HFFc6 (cell line): ENCODE results near the gene SIRPB1. TPM values are rescaled to one million over a fixed set of nuclear protein-coding genes. Genes with fewer than 3 reads are reported as not detected.
"Not testable (repeated sequence)": the region's sequence is repeated elsewhere in the genome, so short reads cannot be mapped to it uniquely, and the experiment has no call there.

Experiments used
- DNase-seq: peaks from one replicate; pipeline ENCODE4 v3.0.0-alpha.2; 2018
- H3K27ac Mint-ChIP-seq: 2 replicates; pipeline ENCODE4 v1.8.0; 2020; ENCODE audit warnings: mild to moderate bottlenecking, mixed read lengths
- H3K27me3 Mint-ChIP-seq: 2 replicates; pipeline ENCODE4 v1.8.0; 2021; ENCODE audit warnings: mild to moderate bottlenecking, moderate library complexity, mixed read lengths; ENCODE audit not compliant: insufficient read depth
- H3K36me3 Mint-ChIP-seq: 2 replicates; pipeline ENCODE4 v1.8.0; 2021; ENCODE audit warnings: low read depth, mixed read lengths
- H3K4me1 Mint-ChIP-seq: 2 replicates; pipeline ENCODE4 v1.8.0; 2020; ENCODE audit warnings: low read depth, mixed read lengths
- H3K4me3 Mint-ChIP-seq: 2 replicates; pipeline ENCODE4 v1.8.0; 2020; ENCODE audit warnings: mild to moderate bottlenecking, moderate library complexity, mixed read lengths
- H3K9me3 Mint-ChIP-seq: 2 replicates; pipeline ENCODE4 v1.8.0; 2020; ENCODE audit warnings: mild to moderate bottlenecking, mixed read lengths
- CTCF ChIP-seq: fragments of 200-600 bp; sonication (generic); IDR thresholded peaks from 2 replicates; pipeline ENCODE4 v1.5.0; 2021; ENCODE audit warnings: antibody characterized with exemption, mild to moderate bottlenecking
- total RNA-seq, 6 experiments: library from RNA; stranded (reverse); fragmentation: NEBNext Ultra II Directional; extraction: Animal tissue kit (Norgen Biotek cat#: 25700); gene quantifications; 2 replicates in 1 of 6; 3 replicates in 5 of 6; pipeline ENCODE4 v1.2.3, GENCODE V29; 2021

Gene SIRPB1
- total RNA-seq, 6 experiments from 2014 or later = not detected

DNA sequence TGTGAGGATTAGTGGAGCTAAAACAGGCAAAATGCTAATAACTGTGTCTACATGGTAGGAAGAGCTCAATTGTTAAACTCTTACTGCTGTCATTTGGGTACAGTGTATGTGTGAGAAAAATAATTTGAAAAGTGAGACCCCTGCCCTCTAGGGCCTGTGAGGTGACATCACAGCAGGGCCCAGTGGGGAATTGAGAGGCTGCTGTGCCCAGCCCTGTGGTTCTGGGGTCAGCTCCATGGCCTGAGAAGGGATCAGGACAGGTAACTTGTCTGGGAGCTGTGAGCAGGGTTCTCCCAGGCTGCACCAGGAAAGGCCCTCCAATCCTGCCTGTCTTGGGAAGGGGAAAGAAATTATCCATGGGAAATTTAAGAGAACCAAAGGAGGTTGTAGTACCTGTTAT lies 1.3 kb downstream of the SIRPB1 start:
- no peaks in the 10 kb centered on the region for H3K4me1 Mint-ChIP-seq

GRCh38 chr20:1616858-1617434 lies 2.9 kb downstream of the SIRPB1 start:
- DNase-seq = no peak
- no peaks in the 10 kb centered on the region for H3K4me1 Mint-ChIP-seq
- peaks cover 12% of the 10 kb centered on the region for H3K27me3 Mint-ChIP-seq
- H3K9me3 Mint-ChIP-seq = peaks cover 6% of the 10 kb centered on the region; the same call in 1 of the 2 replicates
- H3K27ac Mint-ChIP-seq = no peak overlapping the region
- no peak overlapping the region for H3K4me3 Mint-ChIP-seq
- no peaks in the 10 kb centered on the region for H3K36me3 Mint-ChIP-seq
- no peak for TF ChIP-seq CTCF

More for the DNA sequence above, 1.3 kb downstream of the SIRPB1 start:
- Mint-ChIP-seq H3K27ac (no peak overlapping the region), H3K36me3 (no peaks in the 10 kb centered on the region), H3K27me3 (peaks cover 20% of the 10 kb centered on the region), H3K4me3 (no peak overlapping the region), H3K9me3 (peaks cover 6% of the 10 kb centered on the region; the same call in 1 of the 2 replicates)
- TF ChIP-seq CTCF = no peak
- no peak for DNase-seq

- not testable (repeated sequence) for H3K27ac Mint-ChIP-seq, H3K4me1 Mint-ChIP-seq, H3K9me3 Mint-ChIP-seq, H3K4me3 Mint-ChIP-seq, H3K36me3 Mint-ChIP-seq, H3K27me3 Mint-ChIP-seq, DNase-seq
Observed at GRCh38 chr20:1610404-1610803, 9.4 kb downstream of the SIRPB1 start.

DNA sequence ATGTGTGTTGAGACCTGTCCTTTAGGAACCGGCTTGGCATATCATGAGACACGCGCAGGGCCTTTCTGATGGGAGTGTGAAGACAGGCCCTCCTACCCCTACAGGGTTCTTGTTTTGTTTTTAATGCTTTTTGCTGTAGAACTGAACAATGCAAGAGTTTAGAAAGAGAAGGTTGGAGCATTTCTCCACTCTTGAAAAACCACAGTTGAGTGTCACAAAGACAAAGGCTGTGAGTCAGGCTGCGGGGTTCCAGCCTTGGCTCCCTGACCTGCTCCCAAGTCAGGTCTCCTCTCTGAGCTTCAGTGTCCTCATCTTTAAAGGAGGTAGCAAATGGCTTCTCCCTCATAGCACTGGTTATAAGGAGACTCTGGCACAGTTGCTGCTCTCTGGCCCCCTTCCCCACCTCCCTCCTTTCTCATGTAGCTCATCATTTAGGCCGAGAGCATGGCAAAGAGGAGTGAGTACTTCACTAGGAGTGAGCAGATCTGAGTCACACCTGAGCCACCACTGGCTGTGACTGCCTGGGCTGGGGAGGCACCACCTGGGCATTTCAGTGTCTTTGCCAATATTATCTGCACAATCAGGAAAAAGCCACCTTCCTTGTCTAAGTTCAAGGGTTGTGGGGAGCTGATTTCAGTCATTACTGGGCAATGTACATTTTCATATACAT lies 11.0 kb downstream of the SIRPB1 start:
- H3K27ac Mint-ChIP-seq, H3K9me3 Mint-ChIP-seq, DNase-seq, H3K27me3 Mint-ChIP-seq, H3K4me3 Mint-ChIP-seq, H3K36me3 Mint-ChIP-seq, H3K4me1 Mint-ChIP-seq: not testable (repeated sequence)

- Mint-ChIP-seq H3K36me3 (no peaks in the 10 kb centered on the region), H3K27me3 (no peaks in the 10 kb centered on the region), H3K27ac (no peak overlapping the region), H3K4me1 (no peaks in the 10 kb centered on the region), H3K4me3 (no peak overlapping the region), H3K9me3 (no peaks in the 10 kb centered on the region)
- no peak for DNase-seq
- no peak for TF ChIP-seq CTCF
Observed at GRCh38 chr20:1600736-1601135, 19.1 kb downstream of the SIRPB1 start.

DNA sequence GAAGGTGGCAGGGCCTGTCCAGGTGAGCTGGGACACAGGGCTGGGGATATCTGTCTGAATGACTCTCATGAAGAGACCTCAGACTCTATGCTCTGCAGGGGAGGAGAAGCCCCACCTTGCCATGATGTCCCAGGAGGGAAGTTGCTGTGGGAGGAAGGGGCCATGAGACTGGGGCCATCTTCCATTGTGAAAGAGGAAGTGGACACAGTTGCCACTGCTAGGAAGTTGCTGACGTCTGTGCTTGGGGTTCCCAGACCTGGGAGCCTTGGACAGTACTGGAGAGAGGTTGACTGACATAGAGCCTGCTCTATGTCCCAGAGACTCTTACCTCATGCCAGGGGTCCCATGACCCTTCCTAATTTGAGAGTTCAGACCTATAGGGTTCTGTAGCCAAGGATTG lies 24.5 kb downstream of the SIRPB1 start:
- H3K4me1 Mint-ChIP-seq = no peaks in the 10 kb centered on the region
- no peak for TF ChIP-seq CTCF
- no peaks in the 10 kb centered on the region for H3K9me3 Mint-ChIP-seq
- H3K27me3 Mint-ChIP-seq = no peaks in the 10 kb centered on the region
- no peak overlapping the region for H3K27ac Mint-ChIP-seq
- no peak overlapping the region for H3K4me3 Mint-ChIP-seq
- no peak for DNase-seq
- no peaks in the 10 kb centered on the region for H3K36me3 Mint-ChIP-seq
